CD4-positive, alpha-beta T cell treated with Interleukin-6 at 100 ng/mL for 8 hours (primary cell): ENCODE results near the gene C19orf38.

Source experiments
- DNase-seq: peaks from one replicate; pipeline ENCODE4 v3.0.0-alpha.2; 2020; ENCODE audit warnings: mixed read lengths, low spot score

The C19orf38 gene, protein sequence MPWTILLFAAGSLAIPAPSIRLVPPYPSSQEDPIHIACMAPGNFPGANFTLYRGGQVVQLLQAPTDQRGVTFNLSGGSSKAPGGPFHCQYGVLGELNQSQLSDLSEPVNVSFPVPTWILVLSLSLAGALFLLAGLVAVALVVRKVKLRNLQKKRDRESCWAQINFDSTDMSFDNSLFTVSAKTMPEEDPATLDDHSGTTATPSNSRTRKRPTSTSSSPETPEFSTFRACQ

GRCh38 chr19:10848230-10848856, at the start of gene C19orf38:
Gene C19orf38 (plus strand): TSS chr19:10848415. CDS start chr19:10848509, 94 bp downstream.
- DNase-seq, result no peak

DNA sequence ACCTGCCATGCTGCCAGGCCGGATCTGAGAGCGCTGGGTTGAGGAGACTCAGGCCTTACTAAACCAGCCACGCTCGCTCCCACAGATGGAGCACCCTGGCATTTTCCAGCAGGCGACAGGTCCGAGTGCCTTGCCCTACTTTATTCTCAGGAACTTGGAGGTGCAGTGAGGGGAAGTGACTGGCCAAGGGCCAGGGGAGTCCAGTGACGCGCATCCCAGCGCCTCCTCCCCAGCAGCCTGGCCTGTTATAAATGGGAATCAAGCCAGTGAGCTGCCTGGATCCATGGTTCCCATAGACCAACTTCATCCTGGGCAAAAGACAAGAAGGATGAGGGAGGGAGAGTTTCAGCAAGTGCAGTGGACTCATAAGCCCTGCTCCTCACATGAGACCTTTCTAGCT, 47.7 kb upstream of the C19orf38 start:
- no peak for DNase-seq

DNA sequence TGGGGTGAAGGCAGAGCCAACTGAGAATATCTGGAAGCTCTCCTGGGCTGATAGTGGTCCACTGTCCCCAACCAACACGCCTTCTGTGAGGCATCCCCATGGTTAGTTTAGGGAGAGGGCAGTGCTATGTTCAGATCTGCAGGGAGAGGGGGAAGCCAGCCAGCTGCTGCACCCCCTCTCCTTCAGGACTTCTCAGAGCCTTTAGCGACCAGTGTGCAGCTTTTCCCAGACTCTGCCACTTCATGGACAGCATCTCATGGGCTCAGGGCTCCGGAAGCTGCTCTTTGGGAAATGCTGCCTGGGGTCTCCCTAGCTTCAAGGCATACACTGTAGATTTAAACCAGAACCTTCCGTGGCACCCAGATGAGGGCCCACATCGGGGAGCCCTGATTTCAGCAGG, 45.7 kb upstream of the C19orf38 start:
- no peak for DNase-seq

GRCh38 chr19:10803252-10803651, 45.0 kb upstream of the C19orf38 start:
- DNase-seq, result no peak

- DNase-seq, result no peak
Measured at GRCh38 chr19:10805065-10805757, 43.0 kb upstream of the C19orf38 start.

GRCh38 chr19:10805758-10806247, 42.4 kb upstream of the C19orf38 start:
- no peak for DNase-seq

GRCh38 chr19:10808937-10809649, 39.1 kb upstream of the C19orf38 start:
- peak; percentile 42 for DNase-seq

DNA sequence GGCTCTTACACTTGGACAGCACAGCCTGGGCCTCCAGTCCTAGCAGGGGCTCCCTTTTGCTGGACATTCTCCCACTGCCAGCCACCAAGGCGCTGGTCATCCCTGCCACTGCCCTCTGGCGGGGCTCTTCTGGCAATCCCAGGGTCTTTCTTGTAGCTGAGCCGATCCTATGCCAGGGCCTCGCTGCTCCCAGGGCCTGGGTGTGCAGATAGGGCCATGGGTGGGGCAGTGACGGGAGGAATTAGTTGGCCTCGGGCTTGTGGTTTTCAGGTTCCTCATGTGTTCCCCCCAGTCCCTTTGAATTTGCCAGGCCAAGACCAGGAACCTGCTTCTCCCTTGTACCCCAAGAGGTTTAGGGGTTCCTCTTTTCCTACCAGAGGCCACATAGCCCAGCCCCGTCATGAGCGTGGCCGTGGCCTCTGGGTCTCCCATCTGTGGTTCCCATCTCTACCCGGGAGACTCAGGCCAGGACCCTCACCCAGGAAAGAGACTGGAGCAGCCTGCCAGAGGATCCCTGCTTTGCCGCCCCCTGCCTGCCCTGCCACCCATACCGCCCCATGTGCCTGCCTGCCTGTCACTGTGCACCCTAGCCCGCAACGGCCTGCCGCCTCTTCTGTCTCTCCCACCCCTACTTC, 38.4 kb upstream of the C19orf38 start:
- no peak for DNase-seq

DNA sequence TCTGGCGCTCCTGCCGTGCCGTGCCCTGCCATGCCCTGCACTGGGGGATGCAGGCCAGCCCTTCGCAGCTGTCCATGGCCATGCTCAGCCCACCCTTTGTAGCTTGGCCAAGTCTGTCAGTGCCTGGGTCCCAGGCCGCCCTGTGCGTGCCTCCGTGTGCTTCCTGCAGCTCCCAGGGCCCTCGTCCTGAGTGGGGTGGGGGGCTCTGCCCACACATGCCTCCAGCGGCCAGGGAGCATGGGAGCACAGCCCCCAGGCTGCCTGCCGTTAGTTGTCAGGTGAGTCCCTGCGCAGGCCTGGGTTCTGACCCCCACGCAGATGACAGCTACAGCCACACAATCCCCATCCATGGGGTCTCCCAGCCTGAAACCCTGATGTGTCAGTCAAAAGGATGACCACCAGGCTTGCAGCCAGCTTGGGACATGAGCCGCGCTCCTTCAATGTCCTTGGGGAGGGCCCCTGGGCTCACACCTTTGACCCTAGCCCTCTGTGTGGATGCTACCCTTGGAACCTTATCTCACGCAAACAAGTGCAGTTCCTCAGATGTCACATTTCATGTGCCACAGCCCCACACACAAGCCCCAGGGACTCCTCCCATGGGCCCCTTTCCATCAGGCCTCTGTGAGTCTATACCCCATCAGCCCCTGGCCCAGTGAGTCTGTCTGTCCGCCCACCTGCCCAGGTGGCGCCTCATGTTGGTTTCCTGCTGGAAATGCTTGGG, 36.7 kb upstream of the C19orf38 start:
- no peak for DNase-seq

- no peak for DNase-seq
Measured at GRCh38 chr19:10812196-10812595, 36.0 kb upstream of the C19orf38 start.

- DNase-seq, result no peak
Measured at GRCh38 chr19:10812902-10813404, 35.3 kb upstream of the C19orf38 start.

- no peak for DNase-seq
Measured at GRCh38 chr19:10815007-10815536, 33.1 kb upstream of the C19orf38 start.

- DNase-seq, result no peak
Measured at GRCh38 chr19:10815969-10816644, 32.1 kb upstream of the C19orf38 start.

GRCh38 chr19:10816691-10817090, 31.5 kb upstream of the C19orf38 start:
- no peak for DNase-seq

DNA sequence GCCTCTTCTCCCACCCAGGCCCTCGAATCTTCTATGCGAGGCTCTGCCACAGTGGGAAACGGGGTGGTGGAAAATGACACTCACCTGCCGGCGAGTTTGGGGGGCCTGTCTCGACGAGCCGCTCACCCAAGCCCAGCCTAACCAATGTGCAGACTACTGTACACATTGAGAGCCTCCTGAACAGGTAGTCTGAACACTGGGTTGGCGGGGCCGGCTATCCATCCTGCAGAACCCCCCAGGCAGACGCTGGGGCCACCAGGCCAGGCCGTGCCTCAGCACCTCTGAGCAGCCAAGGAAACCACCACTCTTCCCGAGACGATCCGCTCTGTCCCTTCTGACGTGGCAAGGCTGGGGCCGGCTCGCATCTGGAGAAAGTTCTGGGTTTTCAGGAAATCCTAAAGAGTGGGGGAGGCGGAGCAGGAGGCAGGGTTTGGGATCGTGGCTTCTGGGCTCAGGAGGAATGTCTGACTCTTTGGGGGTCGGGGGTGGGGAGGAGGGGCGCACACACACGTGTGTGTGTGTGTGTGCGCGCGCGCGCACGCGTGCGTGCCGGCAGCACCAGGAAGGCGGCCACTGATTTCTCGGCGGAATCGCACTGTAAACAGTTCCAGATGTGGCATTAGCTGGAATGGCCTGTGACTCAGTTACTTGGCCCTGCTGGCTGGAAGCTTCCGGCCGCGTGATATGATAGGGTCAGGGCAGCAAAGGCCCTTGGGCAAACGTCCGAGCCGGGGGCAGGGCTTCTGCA, 30.8 kb upstream of the C19orf38 start:
- no peak for DNase-seq

GRCh38 chr19:10818301-10819123, 29.7 kb upstream of the C19orf38 start:
- DNase-seq, result no peak

GRCh38 chr19:10819124-10820060, 28.8 kb upstream of the C19orf38 start:
- no peak for DNase-seq
